ENCODE measurements around the gene HEPACAM.

Gene HEPACAM

GRCh38 chr11:124872280-124872679 is 63.6 kb downstream of the HEPACAM start:
- no peak for DNase-seq (ENCODE audit: low read depth)
- no peak for TF ChIP-seq CTCF (IDR thresholded peaks at IDR 0.05; ENCODE audit: control insufficient read depth, extremely low read depth, insufficient read depth)
- H3K4me3 ChIP-seq (ENCODE audit: low read depth, low read length), result no peak overlapping the region

GRCh38 chr11:124870430-124870829 is 65.4 kb downstream of the HEPACAM start:
- no peak overlapping the region for H3K4me3 ChIP-seq (ENCODE audit: low read depth, low read length)
- no peak for DNase-seq (ENCODE audit: low read depth)
- no peak for TF ChIP-seq CTCF (IDR thresholded peaks at IDR 0.05; ENCODE audit: control insufficient read depth, extremely low read depth, insufficient read depth)

GRCh38 chr11:124869856-124870387 is 65.9 kb downstream of the HEPACAM start:
- TF ChIP-seq CTCF (IDR thresholded peaks at IDR 0.05; ENCODE audit: control insufficient read depth, extremely low read depth, insufficient read depth), result no peak
- DNase-seq (ENCODE audit: low read depth), result no peak
- no peak overlapping the region for H3K4me3 ChIP-seq (ENCODE audit: low read depth, low read length)

GRCh38 chr11:124869331-124869730 is 66.5 kb downstream of the HEPACAM start:
- no peak overlapping the region for H3K4me3 ChIP-seq (ENCODE audit: low read depth, low read length)
- no peak for TF ChIP-seq CTCF (IDR thresholded peaks at IDR 0.05; ENCODE audit: control insufficient read depth, extremely low read depth, insufficient read depth)
- DNase-seq (ENCODE audit: low read depth), result no peak

Measured in LNCaP clone FGC (cell line).